HG03139 (cell line): ENCODE results near the gene TECPR2.
"Not testable (repeated sequence)": the region's sequence is repeated elsewhere in the genome, so short reads cannot be mapped to it uniquely, and the experiment has no call there.

Source experiments
- ATAC-seq: cut with Tn5 transposase; IDR thresholded peaks from one replicate; pipeline ENCODE4 v1.9.1; 2021; ENCODE audit not compliant: unreplicated experiment

TECPR2 gene

DNA sequence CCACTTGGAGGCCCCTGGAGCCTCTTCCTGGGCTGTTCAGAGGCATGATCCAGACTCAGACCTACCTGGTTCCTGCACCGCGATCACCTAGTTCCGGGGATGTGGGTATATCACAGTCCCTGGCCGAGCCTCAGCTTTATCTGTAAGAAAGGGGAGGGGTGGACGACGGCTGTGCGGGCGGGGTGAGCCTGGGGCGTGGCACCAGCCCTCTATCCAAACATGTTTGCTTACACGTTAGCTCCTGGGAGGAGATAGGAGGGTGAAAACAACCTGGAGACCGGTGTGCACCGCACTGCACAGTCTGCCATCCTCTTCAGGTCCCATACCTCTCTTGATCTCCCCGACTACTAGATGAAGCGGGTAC is 145.7 kb downstream of the TECPR2 start:
- no peak for ATAC-seq

DNA sequence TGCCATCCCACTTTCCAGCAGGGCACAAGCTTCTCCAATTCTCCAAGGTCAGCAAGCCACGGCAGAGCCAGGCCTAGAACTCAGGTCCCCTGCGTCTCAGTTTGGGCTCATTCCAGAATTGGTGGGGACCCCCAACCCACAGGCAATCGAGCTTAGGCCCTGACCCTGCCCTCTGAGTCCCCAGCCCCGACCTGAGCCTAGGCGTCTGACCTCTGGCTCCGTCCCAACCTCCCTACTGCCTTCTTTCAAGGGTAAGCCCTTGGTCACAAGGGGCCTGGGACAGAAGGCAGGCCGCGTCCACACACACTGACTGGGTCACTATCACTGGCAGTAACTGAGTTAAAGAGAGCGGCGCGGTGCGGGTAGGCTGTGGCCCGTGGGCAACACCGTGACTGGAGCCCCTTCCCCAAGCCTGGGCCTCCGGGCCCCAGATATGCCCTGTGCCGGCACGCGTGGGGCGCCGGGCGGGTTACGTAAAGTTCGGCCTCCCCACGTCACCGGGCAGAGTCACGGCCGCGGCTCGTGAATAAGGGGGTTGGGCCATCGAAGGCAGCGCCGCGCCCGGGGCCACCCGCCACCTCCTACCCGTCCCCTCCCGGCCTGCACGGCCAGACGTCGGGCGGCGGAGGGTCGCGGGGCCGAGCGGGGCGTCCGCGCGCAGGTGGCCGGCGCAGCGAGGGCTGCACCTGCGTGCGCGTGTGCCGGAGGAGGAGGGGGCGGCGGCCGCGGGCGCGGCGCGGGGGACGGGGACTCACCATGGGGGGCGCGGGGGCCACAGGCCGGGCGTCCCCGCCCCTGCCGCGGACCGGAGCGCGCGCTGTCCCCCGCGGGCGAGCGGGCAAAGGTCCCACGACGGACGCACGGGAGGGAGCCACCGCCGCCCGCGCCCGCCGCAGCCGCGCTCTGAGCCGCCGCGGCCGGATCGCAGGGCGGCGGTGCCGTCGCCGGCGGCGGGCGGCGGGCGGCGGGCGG is 146.3 kb downstream of the TECPR2 start:
- peak; percentile 13 for ATAC-seq

DNA sequence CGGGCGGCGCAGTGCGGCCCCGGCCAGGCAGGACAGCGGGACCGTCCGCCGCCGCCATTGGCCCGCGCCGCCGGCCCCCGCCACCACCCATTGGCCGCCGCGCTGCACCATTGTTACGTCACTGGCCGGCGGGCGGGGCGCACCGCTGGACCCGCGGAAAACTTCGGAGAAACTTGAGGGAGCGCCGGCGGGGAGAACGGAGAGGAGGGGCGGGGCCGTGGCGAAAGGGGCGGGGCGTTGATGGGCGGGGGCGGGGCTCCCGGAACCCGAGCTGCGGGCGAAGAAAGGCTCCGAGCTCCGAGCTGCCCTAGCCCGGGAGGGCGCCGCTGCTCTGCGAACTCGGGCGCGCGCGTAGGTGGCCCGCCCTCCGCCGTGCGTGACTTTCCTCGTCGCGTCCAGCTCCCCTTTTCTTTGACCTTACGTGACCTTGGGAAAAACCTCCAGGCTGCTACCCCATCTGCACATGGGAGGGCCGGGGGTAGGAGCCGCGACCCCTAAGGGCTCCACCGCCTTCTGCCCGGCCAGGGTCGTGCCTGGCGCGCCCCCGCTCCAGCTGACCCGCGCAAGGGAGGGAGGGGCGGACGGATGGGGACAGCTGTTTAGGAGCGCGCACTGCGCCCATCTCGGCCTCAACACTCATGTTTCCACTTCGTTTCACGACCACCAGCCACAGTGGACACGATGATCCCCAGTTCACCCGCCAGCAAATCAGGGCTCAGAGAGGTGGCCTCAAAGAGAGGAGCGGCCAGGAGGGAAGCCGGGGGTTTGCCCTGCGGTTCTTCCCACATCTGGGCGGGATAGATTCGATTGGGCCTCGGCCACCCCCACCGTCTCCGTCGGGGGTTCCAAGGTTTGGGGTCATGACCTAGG is 147.2 kb downstream of the TECPR2 start, which contains the start of gene ANKRD9:
ANKRD9 (minus strand) TSS at position 31 of the 870 bp plus-strand sequence. CDS start 1,887 bp downstream, outside the sequence.
- peak; percentile 73 for ATAC-seq

DNA sequence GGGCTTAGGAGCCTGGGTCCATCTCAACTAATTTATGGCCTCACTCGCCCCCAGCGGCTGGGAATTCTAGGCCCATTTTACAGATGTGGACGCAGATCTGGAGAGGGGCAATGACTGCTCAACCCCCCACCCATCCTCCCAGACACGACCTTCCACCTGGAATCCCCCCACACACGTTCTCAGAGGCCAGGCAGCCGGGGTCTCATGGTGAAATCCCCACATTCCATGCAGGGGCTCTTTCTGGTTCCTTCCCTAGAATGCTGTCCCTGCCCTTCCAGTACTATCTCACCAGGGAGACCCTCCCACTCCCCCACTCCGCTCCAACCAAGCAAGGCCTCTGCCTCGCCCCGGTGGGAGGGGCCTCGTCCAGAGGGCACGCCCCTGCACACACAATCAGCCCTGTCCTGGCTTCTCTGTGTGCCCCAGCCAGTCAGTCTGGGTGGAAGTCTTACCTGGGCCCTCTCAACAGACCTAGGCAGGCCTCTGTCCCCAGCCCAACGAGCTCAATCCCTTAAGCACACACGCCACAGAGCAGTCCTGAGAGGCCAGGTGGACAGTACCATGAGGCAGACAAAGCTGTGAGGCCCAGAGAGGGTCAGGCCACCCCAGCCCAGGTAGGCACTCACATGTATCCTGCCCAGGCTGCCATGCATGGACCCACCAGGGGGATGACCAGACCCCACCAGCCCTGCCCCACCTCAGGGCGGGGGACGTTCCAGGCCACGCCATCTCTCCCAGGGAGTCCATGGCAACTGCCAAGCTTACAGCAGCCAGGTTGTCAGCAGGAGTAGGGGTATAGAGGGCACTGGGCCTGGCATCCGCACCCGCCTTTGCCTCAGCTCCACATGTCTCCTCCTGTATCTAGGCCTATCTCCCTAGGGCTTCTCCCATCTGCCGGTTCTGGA is 148.1 kb downstream of the TECPR2 start:
- no peak for ATAC-seq

DNA sequence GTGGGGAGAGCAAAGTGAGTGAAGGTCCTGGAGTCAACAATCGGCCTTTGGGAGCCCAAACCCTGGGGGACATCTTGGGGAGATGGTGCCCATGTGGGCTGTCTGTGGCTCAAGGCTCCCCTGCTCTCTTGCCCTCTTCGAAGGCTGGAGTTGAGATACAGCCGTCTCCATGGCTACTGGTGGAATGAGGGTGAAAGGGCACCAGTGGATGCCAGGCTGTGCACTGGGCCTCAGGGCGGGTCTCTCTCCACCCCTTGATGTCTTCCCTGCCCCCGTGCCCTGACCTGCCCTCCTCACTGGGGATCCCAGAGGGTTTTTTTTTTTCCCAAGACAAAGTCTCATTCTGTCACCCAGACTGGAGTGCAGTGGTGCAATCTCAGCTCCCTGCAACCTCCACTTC is 148.8 kb downstream of the TECPR2 start:
- no peak for ATAC-seq

- no peak for ATAC-seq
Observed at GRCh38 chr14:102512793-102513300, 150.1 kb downstream of the TECPR2 start.

DNA sequence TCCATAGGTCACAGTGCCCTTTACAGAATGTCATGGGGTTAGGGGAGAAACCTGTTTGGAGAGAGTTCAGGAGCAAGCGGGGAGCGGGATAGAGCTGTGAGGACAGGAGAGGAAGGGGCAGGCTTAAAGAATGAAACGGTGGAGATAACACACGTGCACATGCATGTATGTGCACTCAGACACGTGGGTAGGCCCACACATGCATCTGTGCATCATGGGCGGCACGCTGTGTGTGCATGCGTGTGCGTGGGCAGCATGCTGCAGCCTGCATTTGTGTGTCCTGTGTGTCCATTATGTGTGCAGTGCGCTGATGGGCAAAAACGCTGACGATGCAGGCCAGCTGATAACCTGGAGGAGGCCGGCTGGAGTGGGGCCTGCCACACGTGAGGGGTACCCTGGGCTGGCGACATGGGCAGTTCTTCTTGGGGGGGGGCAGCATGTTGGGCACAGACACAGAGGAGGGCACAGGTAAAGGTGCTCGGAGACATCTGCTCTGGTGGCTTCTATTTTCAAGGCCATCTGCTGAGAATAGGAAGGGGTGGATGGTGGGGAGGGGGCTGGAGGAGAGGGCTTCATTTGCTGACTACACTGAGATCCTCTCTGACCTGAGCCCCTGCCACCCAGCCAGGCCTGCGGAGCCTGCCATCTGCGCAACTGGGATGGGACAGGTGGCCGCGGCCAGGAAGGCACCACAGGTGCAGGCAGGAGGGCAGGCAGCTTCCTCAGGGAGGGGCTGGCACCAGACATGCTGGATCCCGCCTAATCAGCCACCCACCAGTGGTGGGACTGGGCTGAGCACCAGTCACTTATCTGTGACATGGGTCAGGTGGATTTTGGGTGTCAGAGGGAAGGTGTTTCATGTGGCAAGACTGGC is 151.4 kb downstream of the TECPR2 start:
- ATAC-seq = no peak

DNA sequence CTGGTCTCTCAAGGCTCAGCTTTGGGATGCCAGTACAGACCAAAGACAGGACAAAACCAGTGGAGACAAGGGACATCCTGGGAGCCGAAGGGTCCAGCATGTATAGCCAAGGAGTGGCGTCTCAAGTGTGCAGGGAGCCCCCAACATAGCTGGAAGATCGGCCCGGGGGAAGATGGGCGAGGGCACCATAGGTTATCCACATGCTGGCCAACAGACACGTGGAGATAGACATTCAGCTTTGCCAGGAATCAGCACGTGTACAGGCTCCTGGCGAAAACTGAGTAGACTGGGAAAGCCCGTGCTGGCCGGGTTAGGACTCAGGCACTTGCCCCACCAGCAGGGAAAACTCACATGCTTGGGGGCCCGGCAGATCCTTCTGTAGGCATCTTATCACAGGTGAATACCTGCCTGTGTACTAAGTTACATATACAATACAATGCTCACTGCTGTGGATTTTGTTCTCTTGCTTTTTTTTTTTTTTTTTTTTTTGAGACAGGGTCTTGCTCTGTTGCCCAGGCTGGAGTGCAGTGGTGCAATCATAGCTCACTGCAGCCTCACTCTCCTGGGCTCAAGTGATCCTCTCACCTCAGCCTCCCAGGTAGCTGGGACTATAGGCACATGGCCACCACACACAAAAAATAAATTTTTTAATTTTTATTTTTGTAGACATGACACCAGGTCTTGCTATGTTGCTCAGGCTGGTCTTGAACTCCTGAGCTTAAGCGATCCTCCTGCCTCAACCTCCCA is 152.4 kb downstream of the TECPR2 start:
- ATAC-seq = no peak

- ATAC-seq = peak; percentile 68
Observed at GRCh38 chr14:102516531-102517391, 154.0 kb downstream of the TECPR2 start.

DNA sequence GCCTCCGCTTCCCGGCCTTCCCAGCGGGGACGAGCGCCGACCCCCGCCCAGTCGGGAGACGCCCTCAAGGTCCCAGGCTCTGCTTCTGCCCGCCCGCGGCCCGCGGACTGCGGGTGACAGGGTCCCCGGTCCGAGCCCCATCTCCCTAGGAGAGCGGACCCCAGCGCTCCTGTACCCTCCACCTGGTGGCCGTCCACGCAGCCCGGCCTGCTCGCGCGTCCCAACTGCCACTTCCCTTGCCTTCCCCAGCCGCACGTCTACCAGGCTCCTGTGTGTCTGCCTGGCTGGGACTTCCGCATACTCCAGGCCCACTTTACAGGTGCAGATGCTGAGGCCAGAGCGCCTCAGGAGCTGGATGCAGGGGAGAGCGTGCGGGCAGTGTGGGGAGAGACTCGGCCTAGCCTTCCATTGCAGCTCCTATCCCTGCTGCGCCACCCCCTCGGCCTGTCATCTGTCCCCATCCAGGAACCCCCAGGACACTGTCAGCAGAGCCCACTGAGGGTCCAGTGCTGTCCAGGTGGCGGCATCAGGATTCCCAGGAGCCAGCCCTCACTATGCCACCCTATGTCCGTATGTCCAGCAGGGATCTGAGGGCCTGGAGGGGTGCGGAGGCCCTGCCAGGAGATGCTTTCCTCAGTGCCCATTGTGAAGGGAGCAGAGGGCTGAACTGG is 154.8 kb downstream of the TECPR2 start:
- no peak for ATAC-seq

DNA sequence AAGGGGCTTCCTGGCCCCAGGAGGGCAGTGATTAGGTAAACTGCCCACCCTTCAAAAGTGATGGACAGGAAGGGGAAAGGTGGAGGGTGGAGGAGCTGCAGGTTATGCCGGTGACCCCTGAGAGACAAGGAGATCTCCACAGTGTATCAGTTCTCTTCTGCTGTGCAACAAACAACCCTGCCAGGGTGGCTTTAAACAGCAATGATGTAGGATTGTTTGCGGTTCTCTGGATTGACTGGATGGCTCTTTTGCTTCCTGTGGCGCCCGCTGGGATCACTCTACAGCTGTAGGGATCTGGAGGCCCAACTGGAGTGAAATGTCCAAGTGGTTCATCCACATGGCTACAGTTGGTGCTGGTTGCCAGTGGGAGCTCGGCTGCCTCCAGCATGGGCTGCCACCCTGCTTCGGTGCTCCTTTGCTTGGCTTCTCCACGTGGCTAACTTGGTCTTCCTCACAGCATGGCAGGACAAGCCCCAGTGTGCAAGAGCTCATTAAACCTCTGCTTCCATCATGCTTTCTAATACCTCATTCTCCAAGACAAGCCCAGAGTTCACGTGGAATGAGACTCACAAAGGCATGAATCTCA is 155.4 kb downstream of the TECPR2 start:
- ATAC-seq = no peak

DNA sequence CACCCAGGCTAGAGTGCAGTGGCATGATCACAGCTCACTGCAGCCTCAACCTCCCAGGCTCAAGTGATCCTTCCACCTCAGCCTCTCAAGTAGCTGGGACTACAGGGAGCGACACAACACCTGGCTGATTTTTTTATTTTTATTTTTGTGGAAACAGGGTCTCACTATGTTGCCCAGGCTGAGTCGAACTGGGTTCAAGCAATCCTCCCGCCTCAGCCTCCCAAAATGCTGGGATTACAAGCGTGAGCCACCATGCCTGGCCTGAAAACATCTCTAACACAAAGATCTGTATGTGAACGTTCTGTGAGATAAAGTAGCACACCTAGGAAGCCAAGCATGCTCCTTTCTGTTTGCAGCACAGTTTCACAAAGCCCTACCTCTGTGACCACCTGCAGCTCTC is 157.0 kb downstream of the TECPR2 start:
- not testable (repeated sequence) for ATAC-seq

DNA sequence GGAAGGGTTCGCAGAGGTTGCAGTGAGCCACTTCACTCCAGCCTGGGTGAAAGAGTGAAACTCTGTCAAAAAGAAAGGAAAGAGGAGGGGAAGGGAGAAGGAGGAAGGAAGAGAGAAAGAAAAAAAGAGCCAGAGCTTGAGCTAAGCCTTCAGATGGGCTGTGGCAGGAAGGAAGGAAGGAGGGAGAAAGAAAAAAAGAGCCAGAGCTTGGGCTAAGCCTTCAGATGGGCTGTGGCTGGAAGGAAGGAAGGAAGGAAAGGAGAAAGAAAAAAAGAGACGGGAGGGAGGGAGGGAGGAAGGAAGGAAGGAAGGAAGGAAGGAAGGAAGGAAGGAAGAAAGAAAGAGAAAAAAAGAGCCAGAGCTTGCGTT is 160.4 kb downstream of the TECPR2 start:
- no peak for ATAC-seq

DNA sequence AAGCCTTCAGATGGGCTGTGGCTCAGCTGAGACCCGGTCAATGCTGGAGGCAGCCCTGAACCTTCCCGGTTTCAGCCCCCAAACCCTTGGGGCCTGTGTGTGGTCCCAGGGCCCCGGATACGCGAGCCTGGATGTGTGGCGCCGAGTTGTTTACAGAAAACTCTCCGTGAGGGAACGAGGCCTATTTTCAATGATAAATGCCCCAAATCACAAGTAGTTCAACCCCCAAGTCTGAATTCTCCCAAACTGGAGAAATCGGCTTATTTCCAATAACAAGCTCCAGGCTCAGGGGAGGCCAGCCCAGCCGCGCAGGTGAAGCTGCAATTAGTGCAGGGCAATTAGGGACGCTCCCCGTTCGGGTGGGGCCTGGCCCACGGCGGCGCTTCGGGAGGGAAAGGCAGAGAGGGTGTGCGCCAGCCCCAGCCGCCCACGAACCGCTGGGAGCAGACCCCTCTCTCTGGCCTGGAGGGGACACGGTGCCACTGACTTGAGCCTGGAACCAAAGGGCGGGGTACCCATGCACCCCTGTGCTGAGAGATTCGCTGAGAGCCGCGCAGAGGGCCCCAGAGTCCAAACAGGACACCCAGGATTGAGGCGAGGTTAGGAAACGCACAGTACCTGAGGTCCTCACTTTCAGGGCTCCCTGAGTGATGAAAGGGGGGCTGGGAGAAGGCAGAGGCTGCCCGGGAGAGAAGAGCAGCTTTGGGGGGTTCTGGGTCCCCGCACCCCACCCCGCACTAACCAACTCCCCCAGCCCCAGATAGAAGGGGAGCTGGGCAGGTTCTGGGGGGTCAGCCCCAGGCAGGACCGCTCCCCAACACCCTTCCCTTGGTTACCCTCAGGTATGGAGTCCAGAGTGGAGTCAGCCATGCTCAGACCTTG is 161.1 kb downstream of the TECPR2 start:
- no peak for ATAC-seq

DNA sequence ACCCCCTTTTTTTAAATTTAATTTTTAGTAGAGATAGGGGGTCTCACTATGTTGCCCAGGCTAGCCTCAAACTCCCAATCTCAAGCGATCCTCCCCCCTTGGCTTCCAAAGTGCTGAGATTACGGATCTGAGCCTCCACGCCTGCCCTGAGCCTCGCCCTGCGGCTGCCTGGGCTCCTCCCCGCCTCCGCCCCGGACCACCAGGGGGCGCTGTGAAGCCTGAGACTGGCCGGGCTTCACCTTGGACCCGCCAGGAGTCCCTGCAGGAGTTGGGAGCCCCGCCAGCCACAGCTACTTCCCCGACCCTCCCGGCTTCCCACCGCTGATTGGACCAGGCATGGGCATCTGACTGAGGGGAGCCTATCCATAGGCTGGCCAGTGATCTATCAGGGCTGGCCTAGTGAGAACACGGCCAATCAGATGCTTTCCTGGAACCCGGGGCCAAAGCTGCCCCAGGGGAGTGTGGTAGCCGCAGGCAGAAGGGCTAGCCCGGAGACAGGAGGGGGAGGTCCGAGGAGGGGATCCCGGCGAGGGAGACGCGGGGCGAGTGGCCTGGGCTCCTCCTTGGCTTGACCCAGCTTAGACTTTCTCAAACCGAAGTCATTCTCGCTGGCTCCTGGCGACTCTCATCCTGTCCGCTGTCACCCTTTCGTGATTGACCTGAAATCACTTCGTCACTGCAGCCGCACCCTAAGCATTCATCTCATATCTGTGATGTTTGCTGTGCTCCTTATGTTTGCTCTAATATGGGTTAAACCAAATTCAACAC is 161.9 kb downstream of the TECPR2 start:
- ATAC-seq = peak; percentile 94
